GM12878 (cell line): ENCODE data around the gene GRIK5.

Source experiments
- HCFC1 ChIP-seq: fragments of 150-350 bp; IDR thresholded peaks from 2 replicates; pipeline ENCODE4 v1.6.1; 2014; ENCODE audit warnings: low read length
- TF ChIP-seq, protein P1 (sequence below): IDR thresholded peaks from 2 replicates; pipeline ENCODE4 v1.6.1; 2012; ENCODE audit warnings: mild to moderate bottlenecking, low read depth, low read length

DNA sequence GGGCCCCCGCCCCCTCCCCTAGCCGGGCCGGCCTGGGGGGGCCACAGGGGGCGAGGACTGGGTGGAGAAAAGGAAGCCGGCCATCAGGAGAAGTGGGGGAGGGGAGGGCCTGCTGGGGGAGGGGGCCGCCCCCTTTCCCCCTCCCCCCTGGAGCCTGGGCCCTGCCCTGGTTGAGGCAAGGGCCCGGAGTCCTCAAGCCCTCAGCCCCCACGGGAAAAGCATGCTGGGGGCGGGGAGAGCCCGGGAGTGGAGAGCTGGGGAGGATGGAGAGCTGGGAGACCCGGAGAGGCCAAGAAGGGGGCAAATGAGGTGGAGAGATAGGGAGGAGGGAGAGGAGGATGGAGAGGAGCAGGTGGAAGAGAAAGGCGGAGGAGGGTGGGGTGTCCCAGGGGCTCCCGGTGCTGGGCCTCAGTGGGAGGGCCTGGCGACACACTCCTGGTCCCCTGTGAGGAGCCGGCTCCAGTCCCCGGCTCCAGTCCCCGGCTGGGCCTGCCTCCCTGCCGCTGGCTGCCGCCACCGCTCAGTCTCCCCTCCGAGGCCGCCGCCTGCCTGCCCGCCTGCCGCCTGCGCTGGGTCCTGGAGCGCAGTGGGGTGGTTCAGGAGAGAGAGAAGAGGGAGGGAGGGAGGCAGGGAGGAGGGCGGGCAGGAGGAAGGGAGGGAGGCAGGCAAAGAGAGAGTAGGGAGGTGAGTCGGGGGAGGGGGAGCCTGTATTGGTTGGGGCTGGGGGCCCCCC lies at the start of gene GRIK5:
- no peak for TF ChIP-seq HCFC1
- TF ChIP-seq, protein P1, sequence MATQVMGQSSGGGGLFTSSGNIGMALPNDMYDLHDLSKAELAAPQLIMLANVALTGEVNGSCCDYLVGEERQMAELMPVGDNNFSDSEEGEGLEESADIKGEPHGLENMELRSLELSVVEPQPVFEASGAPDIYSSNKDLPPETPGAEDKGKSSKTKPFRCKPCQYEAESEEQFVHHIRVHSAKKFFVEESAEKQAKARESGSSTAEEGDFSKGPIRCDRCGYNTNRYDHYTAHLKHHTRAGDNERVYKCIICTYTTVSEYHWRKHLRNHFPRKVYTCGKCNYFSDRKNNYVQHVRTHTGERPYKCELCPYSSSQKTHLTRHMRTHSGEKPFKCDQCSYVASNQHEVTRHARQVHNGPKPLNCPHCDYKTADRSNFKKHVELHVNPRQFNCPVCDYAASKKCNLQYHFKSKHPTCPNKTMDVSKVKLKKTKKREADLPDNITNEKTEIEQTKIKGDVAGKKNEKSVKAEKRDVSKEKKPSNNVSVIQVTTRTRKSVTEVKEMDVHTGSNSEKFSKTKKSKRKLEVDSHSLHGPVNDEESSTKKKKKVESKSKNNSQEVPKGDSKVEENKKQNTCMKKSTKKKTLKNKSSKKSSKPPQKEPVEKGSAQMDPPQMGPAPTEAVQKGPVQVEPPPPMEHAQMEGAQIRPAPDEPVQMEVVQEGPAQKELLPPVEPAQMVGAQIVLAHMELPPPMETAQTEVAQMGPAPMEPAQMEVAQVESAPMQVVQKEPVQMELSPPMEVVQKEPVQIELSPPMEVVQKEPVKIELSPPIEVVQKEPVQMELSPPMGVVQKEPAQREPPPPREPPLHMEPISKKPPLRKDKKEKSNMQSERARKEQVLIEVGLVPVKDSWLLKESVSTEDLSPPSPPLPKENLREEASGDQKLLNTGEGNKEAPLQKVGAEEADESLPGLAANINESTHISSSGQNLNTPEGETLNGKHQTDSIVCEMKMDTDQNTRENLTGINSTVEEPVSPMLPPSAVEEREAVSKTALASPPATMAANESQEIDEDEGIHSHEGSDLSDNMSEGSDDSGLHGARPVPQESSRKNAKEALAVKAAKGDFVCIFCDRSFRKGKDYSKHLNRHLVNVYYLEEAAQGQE: no peak
